ENCODE measurements around the gene SSBP3. TPM values are rescaled to one million over a fixed set of nuclear protein-coding genes. Genes with fewer than 3 reads are reported as not detected.

SSBP3 gene
- total RNA-seq, 4 donors from 2014 or later: 19.3 to 40.5 (median 31.3) TPM

DNA sequence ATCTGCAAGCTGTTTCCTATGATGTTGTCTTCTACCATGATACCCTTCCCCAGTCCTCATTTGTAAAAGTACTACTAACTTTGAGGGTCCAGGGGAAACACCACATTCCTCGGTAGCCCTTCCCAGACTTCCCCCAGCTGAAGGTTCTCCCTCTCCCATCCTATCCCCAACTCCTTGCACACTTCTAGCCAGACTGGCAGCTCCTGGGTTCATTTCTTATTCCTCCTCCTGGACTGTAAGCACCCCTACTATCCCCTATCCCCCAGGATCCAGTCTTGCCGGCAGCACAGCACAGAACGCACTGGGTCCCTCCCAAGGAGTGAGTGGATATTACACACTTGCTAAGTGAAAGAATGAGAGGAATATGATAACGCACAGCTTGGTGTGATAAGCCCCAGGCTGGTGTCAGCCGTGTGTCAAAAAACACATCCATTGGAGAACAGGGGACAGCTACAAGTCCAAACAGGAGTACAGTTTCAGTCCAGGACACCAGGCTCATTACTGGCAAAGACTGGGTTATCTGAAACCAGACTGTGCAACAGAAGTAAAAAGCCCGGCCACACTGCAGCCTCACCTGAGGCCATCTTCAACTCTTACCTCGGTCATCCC is 100.2 kb downstream of the SSBP3 start:
- intact Hi-C loops (cut with DNase I; ENCODE audit: low total_unique reads): no loop called here
- no peak for DNase-seq (ENCODE audit: low spot score in 2 of 2)
- TF ChIP-seq POLR2A (IDR thresholded peaks at IDR 0.05) (no peak), CTCF (IDR thresholded peaks at IDR 0.05) (no peak)
- WGBS, 2 donors: 70 to 74% methylated on average over 7 of the region's 7 CpGs
- no peak overlapping the region for H3K4me3 ChIP-seq (ENCODE audit: low read depth, poor library complexity, severe bottlenecking)

DNA sequence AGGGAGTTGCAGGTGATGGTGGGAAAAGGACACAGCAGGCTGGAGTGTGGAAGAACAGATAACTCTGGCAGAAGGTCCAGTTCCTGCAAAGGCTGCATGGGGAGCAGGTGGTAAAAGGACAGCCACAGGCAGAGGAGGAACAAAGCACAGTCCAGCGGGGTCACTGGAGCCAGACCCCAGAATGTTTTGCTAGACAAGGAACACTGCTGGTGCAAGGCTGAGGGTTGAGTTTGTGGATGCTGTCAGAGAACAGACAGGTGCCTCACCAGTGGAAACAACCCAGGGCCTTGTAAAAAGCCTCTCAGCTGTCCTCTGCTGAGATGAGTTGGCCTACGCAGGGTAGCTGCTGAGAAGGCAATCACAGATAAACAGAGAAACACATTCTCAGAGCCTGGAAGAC is 101.7 kb downstream of the SSBP3 start:
- intact Hi-C loops (cut with DNase I; ENCODE audit: low total_unique reads): no loop called here
- H3K4me3 ChIP-seq (ENCODE audit: low read depth, poor library complexity, severe bottlenecking): no peak overlapping the region
- DNase-seq (ENCODE audit: low spot score in 2 of 2): no peak
- TF ChIP-seq POLR2A (IDR thresholded peaks at IDR 0.05) (no peak), CTCF (IDR thresholded peaks at IDR 0.05) (no peak)
- WGBS, 2 donors: 95 to 97% methylated on average over 2 of the region's 2 CpGs

DNA sequence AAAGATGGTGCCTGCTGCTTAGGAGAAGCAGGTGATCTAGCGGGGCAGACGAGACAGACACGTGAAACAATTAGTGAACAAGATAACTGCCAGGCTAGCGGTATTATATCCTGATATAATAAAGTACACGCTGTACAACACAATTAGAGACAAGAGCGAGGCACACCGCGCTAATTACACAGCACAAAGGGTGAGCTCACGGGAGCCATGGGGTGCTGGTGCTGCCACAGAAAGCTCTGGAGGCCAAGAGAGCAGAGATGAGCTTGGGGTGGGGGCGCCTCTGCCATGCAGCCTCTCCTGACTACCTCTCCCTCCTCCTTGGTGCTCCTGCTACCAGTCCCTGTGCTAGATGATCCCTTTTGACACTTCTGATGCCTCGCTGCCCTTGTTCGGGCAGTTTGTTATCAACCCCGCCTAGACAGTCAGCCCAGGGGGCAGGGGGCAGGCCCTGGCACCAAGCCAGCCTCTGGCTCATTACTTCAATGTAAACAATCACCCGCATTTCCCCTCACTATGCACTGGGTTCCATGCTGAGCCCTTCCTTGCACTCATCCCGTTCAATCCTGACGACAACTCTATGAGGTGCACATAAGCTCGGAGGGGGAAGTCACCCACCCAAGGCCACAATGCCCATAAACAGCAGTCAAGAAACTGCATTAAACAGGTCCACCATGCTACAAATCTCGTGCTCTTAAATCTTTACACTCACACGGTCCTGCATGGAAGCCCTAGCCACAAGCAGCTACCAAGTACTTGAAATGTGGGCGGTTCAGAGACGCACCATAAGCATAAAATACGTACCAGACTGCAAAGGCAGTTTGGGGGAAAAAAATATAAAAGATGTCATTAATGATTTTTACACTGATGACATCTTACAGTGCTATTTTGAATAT is 103.0 kb downstream of the SSBP3 start:
- no peak for DNase-seq (ENCODE audit: low spot score in 2 of 2)
- H3K4me3 ChIP-seq (ENCODE audit: low read depth, poor library complexity, severe bottlenecking): no peak overlapping the region
- no peak for TF ChIP-seq CTCF (IDR thresholded peaks at IDR 0.05)
- WGBS, 2 donors: 83 to 87% methylated on average over 22 of the region's 22 CpGs
- intact Hi-C loops (cut with DNase I; ENCODE audit: low total_unique reads): no loop called here

- intact Hi-C loops (cut with DNase I; ENCODE audit: low total_unique reads): no loop called here
- WGBS, 2 donors: 96 to 98% methylated on average over 5 of the region's 5 CpGs
- TF ChIP-seq CTCF (IDR thresholded peaks at IDR 0.05): no peak
- TF ChIP-seq POLR2A (IDR thresholded peaks at IDR 0.05): no peak
- H3K4me3 ChIP-seq (ENCODE audit: low read depth, poor library complexity, severe bottlenecking): no peak overlapping the region
- no peak for DNase-seq (ENCODE audit: low spot score in 2 of 2)
Observed at GRCh38 chr1:54302549-54302948, 103.6 kb downstream of the SSBP3 start.

DNA sequence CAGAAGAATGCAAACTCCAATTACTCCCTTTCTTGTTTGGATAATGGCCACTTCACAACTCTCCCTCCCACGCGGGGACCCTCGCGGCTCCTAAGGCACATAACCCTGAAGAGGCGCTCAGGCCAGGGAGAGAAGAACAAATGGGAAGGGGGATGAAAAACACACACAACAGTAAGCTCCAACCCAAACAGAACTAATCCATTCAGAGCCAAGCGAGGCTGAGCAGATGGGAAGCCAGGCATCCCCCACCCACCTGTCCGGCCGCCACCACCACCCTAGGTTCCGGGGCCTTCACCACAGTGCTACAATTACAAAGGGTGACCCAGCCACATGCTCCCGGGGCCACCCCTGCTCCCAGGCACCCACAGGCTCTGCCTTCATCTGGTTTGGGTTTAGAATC is 104.7 kb downstream of the SSBP3 start:
- intact Hi-C loops (cut with DNase I; ENCODE audit: low total_unique reads): no loop called here
- no peak overlapping the region for H3K4me3 ChIP-seq (ENCODE audit: low read depth, poor library complexity, severe bottlenecking)
- no peak for DNase-seq (ENCODE audit: low spot score in 2 of 2)
- WGBS, 2 donors: 94 to 96% methylated on average over 10 of the region's 10 CpGs
- TF ChIP-seq CTCF (IDR thresholded peaks at IDR 0.05) (no peak), POLR2A (IDR thresholded peaks at IDR 0.05) (no peak)
